ENCODE results near the gene ALDH1L1. TPM values are rescaled to one million over a fixed set of nuclear protein-coding genes. Genes with fewer than 3 reads are reported as not detected.

ALDH1L1 gene
- total and polyA plus RNA-seq, 9 of the 15 experiments (the other 6 are each of a cell fraction or from before 2014, with no cell fraction given), result 0.06 to 1.9 (median 0.57) TPM; not detected in 1

DNA sequence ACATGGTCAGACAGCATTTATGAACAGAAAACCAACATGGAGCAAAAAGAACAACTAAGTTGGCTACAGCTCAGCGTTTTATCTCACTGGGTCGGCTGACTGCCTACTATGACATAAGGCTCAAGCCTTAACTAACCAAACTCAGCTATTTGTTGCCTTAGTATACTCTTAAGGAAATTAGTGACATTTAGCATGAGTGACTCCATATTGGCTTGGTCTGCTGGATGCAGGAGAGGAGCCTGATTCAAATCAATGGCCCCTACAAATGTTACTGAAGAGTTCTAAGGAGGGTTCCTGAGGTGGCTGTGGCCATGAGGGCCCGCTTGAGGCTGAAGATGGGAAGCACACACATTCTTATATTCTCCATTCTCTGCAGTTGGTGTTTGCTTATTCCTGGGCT is 20.1 kb upstream of the ALDH1L1 start (continued):
- TF ChIP-seq KLF6 (CRISPR knock-in tag; IDR thresholded peaks at IDR 0.05; ENCODE audit: borderline replicate concordance), result peak; percentile 98
- TF ChIP-seq ZNF239 (CRISPR knock-in tag; IDR thresholded peaks at IDR 0.05), result peak; percentile 93
- peak; percentile 34; the same call in 1 of the 2 replicates for TF ChIP-seq POLR2H (tag; IDR thresholded peaks at IDR 0.05; ENCODE audit: low read depth)
- peak; percentile 86 for TF ChIP-seq ZNF134 (CRISPR knock-in tag; conservative IDR thresholded peaks at IDR 0.05)
- peak; percentile 60; the same call in 1 of the 2 replicates for TF ChIP-seq KLF13 (tag; IDR thresholded peaks at IDR 0.05; ENCODE audit: borderline replicate concordance, low read depth)
- no peak for TF ChIP-seq ZNF12 (CRISPR knock-in tag; IDR thresholded peaks at IDR 0.05)
- TF ChIP-seq CREB3 (tag; conservative IDR thresholded peaks at IDR 0.05; ENCODE audit: low read depth), result peak; percentile 89
- TF ChIP-seq HSF4 (CRISPR knock-in tag; IDR thresholded peaks at IDR 0.05; ENCODE audit: borderline replicate concordance), result no peak
- TF ChIP-seq SP2 (IDR thresholded peaks at IDR 0.05; ENCODE audit: extremely low read depth, low read depth, low read length, poor library complexity, severe bottlenecking), result no peak
- no peak for TF ChIP-seq KHSRP (IDR thresholded peaks at IDR 0.05)
- peak; percentile 88 for TF ChIP-seq HMG20A (CRISPR knock-in tag; conservative IDR thresholded peaks at IDR 0.05)
- no peak for TF ChIP-seq SNRNP70 (optimal IDR thresholded peaks at IDR 0.05; ENCODE audit: low read depth, low read length)
- no peak for TF ChIP-seq STAT5A (IDR thresholded peaks at IDR 0.05; ENCODE audit: borderline replicate concordance, low read length)
- peak; percentile 90 for TF ChIP-seq PTTG1 (tag; IDR thresholded peaks at IDR 0.05; ENCODE audit: low read depth)
- TF ChIP-seq U2AF1 (optimal IDR thresholded peaks at IDR 0.05; ENCODE audit: low read depth, low read length), result no peak
- peak; percentile 66 for TF ChIP-seq ETV1 (tag; conservative IDR thresholded peaks at IDR 0.05; ENCODE audit: low read depth)
- no peak for TF ChIP-seq CTCFL (IDR thresholded peaks at IDR 0.05; ENCODE audit: borderline replicate concordance, insufficient read depth, low read depth, low read length, poor library complexity, severe bottlenecking)
- peak; percentile 98 for TF ChIP-seq ZNF584 (CRISPR knock-in tag; IDR thresholded peaks at IDR 0.05; ENCODE audit: low read depth)
- TF ChIP-seq CREB5 (CRISPR knock-in tag; IDR thresholded peaks at IDR 0.05), result peak; percentile 87; the same call in 1 of the 2 replicates
- no peak for TF ChIP-seq STAT6 (CRISPR knock-in tag; IDR thresholded peaks at IDR 0.05)
- TF ChIP-seq ARID2 (IDR thresholded peaks at IDR 0.05), result no peak
- TF ChIP-seq SMARCC2 (IDR thresholded peaks at IDR 0.05; ENCODE audit: low read depth), result no peak
- TF ChIP-seq ERF (CRISPR knock-in tag; IDR thresholded peaks at IDR 0.05), result peak; percentile 99
